OCI-LY7 (cell line): Measurements from ENCODE around the gene NUB1.

ENCODE experiments used
- CTCF ChIP-seq: fragments of 200-600 bp; sonication (generic); conservative IDR thresholded peaks from 2 replicates; pipeline ENCODE4 v1.5.1; 2014; ENCODE audit warnings: mild to moderate bottlenecking, antibody characterized with exemption, low read length, moderate library complexity, mixed read lengths
- EZH2phosphoT487 ChIP-seq: fragments of 200-600 bp; sonication (generic); IDR thresholded peaks from 2 replicates; pipeline ENCODE4 v1.6.1; 2018; ENCODE audit warnings: low read depth, borderline replicate concordance, mild to moderate bottlenecking, mixed run types, antibody characterized with exemption, low read length, moderate library complexity, mixed read lengths

GRCh38 chr7:151403764-151404163 lies 62.2 kb downstream of the NUB1 start:
- TF ChIP-seq CTCF (no peak), EZH2phosphoT487 (no peak)
